ENCODE measurements around the gene TAF6L.
"Not testable (repeated sequence)": the region's sequence is repeated elsewhere in the genome, so short reads cannot be mapped to it uniquely, and the experiment has no call there.

TAF6L gene

DNA sequence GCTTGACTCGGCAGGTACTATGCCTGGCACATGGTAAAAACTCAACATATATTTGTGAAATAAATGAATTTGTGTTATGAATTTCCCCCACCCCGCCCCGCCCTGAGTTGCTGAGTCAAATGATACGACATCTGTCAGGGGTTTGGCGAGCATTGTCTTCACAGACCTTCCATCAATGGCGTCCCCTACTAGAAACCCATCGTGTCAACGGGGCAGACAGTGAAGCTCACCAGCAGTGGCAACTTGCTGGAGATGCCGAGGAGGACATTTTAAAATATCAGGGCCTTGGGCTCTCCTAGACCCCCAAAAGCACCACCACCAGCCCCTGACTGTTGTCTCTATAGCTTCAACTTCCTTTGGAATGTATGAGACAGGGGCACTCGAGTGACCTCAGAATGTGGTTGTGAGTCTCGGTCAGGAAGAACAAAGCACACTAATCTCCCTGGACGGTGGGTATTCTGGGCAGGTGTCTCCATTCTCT is 34.8 kb downstream of the TAF6L start:
- DNase-seq, result no peak

DNA sequence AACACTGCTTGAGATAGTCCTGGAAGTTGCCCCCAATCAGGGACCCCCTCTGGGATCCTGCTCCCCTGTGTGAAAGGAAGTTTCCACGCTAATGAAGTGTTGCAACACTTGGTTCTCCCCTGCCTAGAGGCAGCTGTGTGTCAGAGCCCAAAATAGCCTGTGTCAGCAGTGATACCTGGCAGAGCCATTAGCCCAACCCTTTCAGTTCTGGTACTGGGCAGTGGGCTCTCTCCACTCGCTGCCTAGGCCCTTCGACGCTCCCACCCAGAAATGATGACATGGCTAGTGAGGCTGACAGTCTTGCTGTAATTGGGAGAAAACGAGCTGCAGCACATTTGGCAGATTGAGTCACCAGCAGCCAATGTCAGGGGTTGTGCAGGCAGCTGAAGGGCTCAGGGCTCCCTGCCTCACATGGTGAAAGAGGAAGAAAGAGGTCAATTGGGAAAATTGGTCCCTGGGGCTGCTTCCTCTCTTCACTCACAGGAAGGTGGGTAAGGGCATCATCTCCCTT is 35.5 kb downstream of the TAF6L start:
- DNase-seq, result no peak

DNA sequence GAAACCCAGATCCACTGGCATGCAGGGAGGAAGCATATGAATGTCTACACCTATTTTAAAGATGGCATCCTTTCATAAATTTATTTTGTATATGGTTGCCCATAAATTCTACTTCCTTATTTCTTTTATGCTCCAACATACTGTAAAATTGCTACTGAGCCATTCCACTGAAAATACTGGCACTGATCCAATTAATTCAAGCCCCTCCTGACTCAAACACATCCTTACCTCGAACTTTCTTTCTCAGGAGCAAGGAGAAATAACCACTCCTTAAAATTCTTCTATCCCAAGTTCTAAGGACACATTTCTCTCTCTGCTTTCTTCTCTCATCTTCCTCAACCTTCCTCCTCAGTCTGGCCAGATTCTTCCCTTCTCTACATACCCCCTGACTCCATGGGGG is 39.6 kb downstream of the TAF6L start:
- no peak for DNase-seq

DNA sequence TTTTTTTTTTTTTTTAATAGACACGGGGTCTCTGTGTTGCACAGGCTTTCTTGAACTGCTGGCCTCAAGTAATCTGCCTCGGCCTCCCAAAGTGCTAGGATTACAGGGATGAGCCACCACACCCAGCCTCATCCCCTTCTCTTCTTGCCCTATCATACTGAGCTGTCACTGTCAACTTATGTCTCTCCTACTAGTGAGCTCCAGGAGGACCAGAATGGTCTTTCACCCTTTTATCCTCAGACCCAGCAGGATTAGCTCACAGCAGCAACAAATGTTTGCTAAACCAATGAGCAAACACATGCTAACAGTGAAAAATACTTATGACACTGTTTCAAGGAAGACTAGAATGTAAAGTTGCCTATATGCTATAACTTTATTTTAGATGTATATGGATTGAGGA is 40.5 kb downstream of the TAF6L start:
- no peak for DNase-seq

DNA sequence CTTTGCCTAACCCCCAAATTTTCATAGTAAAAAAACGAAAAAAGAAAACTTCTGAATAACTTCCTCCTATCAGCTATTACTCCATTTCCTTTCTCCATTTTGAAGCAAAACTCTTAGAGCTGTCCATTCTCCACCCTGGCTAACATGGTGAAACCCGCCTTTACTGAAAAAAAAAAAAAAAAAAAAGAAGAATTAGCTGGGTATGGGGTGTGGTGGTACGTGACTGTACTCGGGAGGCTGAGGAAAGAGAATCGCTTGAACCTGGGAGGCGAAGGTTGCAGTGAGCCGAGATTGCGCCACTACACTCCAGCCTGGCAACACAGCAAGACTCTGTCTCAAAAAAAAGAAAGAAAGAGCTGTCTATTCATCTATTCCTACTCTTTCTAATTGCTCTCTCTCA is 45.4 kb downstream of the TAF6L start:
- DNase-seq, result no peak

DNA sequence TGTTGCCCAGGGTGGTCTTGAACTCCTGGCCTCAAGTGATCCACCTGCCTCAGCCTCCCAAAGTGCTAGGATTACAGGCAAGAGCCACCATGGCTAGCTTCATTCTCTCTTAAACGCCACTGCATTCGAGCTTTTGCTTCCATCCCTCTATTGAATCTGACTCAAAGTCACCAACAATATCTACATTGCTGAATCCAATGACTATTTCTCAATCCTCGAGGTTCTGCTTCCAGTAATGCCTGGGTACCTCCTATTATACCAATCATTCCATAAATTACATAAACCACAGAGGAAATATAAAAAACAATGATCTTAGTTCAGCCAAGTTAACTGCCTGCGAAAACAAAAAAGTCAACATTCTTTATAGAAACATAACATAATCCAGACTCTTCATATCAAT is 45.9 kb downstream of the TAF6L start:
- DNase-seq, result no peak

DNA sequence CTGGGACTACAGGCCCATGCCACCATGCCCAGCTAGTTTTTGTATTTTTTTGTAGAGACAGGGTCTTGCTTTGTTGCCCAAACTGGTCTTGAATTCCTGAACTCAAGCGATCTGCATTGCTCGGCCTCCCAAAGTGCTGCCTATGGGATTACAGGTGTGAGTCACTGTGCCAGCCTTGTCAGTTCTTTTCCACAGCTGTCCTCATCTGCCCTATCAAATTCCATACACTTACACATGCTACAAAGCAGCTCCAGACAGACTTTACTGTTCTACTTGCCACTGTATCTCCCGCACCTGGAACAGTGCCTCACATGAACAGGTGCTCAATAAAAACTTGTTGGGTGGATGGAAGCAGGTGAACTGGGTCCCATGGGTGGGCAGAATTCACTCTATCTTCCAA is 52.5 kb downstream of the TAF6L start:
- no peak for DNase-seq

DNA sequence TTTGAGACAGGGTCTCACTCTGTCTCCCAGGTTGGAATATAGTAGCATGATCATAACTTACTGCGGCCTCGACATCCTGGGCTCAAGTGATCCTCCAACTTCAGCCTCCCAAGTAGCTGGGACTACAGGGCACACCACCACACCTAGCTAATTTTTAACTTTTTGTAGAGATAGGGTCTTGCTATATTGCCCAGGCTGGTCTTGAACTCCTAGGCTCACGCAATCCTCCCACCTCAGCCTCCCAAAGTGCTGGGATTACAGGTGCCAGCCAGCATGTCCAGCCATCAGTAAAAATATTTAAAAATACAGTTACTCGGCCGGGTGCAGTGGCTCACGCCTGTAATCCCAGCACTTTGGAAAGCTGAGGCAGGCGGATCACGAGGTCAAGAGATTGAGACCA is 56.9 kb downstream of the TAF6L start:
- not testable (repeated sequence) for DNase-seq

DNA sequence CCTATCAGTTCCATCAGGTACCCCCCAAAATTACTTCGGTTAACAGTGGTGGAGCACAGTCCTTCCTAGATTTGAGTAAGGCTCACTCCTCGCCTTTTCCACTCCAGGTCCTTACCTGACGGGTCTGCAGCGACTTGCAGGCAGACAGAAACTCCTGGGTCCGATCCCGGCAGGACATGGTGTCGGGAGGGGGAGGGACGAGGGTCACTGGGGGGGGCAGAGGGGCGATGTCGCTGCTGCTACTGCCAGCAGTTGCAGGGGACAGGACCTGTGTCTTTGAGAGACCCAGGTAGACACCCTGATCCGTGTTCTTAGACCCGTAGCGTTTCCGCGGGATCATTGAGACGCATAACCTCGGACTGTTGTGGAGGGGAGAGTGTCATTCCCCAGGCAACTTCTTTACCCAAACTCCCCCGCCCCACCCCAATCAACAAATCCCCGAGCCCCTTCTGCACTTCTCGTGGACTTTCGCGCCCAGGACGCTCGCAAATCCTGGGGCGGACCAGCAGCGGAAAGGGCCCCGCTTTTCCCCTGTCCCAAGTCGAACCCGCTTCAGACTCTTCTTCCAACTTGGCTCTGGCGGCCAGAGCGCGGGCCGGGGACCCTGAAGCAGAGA is 59.8 kb downstream of the TAF6L start:
- no peak for DNase-seq

DNA sequence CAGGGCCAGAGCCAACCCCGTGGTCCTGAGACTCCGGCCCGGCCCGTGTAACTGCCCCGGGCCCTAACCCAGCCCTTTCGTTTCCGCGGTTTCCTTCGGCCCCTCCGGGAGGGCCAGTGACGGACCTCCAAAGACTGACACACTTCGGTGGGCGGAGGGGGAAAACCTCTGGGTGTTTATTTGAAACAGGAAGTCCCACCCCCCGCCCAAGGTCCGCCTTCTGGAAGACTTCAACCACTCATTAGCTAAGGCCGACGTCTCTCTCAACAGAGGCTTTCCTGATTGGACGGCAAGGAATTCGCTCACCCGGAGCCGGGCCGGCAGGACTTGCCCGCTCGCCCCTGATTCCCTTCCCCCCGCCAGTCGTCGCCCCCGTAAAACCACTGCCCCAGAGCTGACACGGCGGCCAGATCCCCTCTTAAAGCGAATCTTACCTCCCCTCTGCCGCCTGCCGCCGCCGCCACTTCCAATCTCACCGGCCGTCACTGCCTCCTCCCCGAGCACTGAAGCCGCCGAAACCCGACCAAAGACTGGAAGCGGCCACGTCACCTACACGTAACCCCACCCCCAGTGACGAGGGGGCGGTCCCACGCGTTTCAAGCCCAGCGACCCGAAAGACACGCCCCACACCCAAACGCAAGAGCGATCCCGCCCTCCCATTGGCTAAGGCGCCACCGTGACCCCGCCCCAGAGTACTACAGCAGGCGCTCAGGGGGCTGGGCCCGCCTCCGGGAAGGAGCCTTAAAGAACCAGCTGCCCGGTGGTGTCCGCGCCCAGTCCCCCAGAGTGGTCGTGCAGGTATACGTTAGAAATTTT is 60.5 kb downstream of the TAF6L start, which contains the start of gene STX5:
TSS of gene STX5 (minus strand) at position 532 of the 816 bp plus-strand sequence. CDS start 808 bp downstream, outside the sequence.
- peak; percentile 95 to 99 (median 98) for DNase-seq

DNA sequence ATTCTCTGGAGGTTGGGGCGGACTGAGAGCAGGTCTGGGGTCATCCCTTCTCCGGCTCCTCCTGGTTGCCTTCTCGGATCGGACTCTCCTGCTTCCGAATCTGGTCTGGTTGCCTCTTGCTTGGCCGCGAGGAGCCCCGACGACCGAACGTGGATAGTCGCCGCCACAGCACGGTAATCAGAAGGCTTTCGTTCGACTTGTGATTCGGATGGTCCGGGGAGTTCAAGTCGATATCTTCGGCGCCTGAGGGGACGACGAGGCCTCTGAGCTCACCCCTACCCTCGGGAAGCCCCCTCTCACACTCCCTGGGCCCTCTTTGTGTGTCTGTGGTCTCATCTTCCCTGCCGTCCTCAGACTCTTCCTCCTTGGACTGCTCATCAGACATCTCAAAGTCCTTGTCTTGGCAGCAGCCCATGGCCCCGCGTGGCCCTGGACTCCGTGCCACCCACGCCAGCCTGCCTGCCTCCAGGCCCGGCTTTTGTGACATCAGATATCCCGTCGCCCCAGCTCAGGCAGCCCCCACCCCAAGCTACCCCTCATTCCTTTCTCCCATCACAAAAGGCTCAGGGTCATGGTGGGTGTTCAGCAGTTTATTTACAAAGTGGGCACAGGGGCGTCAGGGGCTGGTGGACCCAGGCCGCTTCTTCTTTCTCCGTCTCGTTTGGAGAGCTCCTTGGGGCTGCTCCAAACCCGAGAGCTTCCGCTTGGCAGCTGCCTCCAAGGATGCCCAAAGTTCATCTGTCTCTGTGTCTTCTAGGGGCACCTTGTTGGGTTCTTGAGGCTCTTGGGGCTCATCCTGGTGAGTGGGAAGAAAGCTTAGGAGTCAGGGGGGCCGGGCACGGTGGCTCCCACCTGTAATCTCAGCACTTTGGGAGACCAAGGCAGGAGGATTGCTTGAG is 61.4 kb downstream of the TAF6L start, which contains the start of gene TEX54:
TSS of gene TEX54 (minus strand) at position 506 of the 899 bp plus-strand sequence.
- no peak for DNase-seq

DNA sequence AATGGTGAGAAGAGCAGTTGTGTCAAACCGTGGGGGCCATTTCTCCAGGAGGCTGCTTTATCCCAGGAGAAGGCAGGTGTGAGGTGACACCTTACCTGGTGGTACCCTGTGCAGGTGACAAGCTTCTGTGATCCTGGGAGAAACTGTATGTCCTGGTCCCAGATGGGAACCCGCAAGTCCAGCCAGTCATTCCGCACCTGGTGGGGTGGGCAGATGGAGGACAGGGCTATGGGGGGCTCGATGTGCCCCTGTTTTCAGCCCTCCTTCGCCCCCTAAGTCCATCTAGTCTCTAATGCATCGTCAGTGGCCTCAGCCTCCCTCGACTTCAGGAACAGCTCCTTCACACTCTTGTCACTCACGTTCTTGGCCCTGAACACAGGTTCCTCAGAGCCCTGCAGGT is 64.1 kb downstream of the TAF6L start:
- no peak for DNase-seq

Data from activated naive CD4-positive, alpha-beta T cell (primary cell).